HEK293 (cell line): ENCODE measurements around the gene FAH.

Experiments
- CTCF ChIP-seq: fragments of 450-650 bp; formaldehyde crosslinking; IDR thresholded peaks from 2 replicates; pipeline ENCODE4 v1.5.1; 2016; ENCODE audit warnings: missing biosample characterization, missing genetic modification characterization
- SCRT1 ChIP-seq: fragments of 450-650 bp; formaldehyde crosslinking; IDR thresholded peaks from 2 replicates; pipeline ENCODE4 v1.5.1; 2016; ENCODE audit warnings: missing biosample characterization, missing genetic modification characterization, borderline replicate concordance
- YY1 ChIP-seq: fragments of 450-650 bp; formaldehyde crosslinking; IDR thresholded peaks from 2 replicates; pipeline ENCODE4 v1.5.1; 2018; ENCODE audit warnings: missing biosample characterization, missing genetic modification characterization
- ZBTB49 ChIP-seq: fragments of 450-650 bp; formaldehyde crosslinking; IDR thresholded peaks from 2 replicates; pipeline ENCODE4 v1.5.1; 2016; ENCODE audit warnings: missing biosample characterization, missing genetic modification characterization, low read depth
- ZBTB8A ChIP-seq: fragments of 450-650 bp; formaldehyde crosslinking; IDR thresholded peaks from 2 replicates; pipeline ENCODE4 v1.5.1; 2016; ENCODE audit warnings: missing biosample characterization, missing genetic modification characterization
- ZFP69B ChIP-seq: fragments of 450-650 bp; formaldehyde crosslinking; IDR thresholded peaks from 2 replicates; pipeline ENCODE4 v1.5.1; 2016; ENCODE audit warnings: missing biosample characterization, missing genetic modification characterization
- ZNF138 ChIP-seq: fragments of 450-650 bp; formaldehyde crosslinking; IDR thresholded peaks from 2 replicates; pipeline ENCODE4 v1.5.1; 2016; ENCODE audit warnings: missing biosample characterization, missing genetic modification characterization, borderline replicate concordance
- ZNF248 ChIP-seq: fragments of 450-650 bp; formaldehyde crosslinking; IDR thresholded peaks from 2 replicates; pipeline ENCODE4 v1.5.1; 2017; ENCODE audit warnings: missing biosample characterization, missing genetic modification characterization
- ZNF274 ChIP-seq, 2 experiments: fragments of 200-500 bp in 1 of 2; fragments of 450-650 bp in 1 of 2; sonication (Bioruptor generic) in 1 of 2; formaldehyde crosslinking in 1 of 2; IDR thresholded peaks; 2 replicates each; pipeline versions ENCODE4 v1.5.1 to v1.6.1; 2014 to 2016; ENCODE audit warnings: borderline replicate concordance in 1 of 2, inconsistent platforms in 1 of 2, low read length in 1 of 2, missing biosample characterization in 1 of 2, missing genetic modification characterization in 1 of 2
- ZNF610 ChIP-seq: fragments of 450-650 bp; formaldehyde crosslinking; IDR thresholded peaks from 2 replicates; pipeline ENCODE4 v1.5.1; 2016; ENCODE audit warnings: missing biosample characterization, missing genetic modification characterization, borderline replicate concordance
- ZNF629 ChIP-seq: fragments of 450-650 bp; formaldehyde crosslinking; IDR thresholded peaks from 2 replicates; pipeline ENCODE4 v1.5.1; 2017; ENCODE audit warnings: missing biosample characterization, missing genetic modification characterization

- TF ChIP-seq ZNF610 (tag by site-specific recombination) = no peak
- TF ChIP-seq CTCF (tag by site-specific recombination) = no peak
- no peak for TF ChIP-seq ZBTB49 (tag by site-specific recombination)
- TF ChIP-seq ZNF629 (tag by site-specific recombination) = no peak
- no peak for TF ChIP-seq YY1 (tag by site-specific recombination)
- TF ChIP-seq ZBTB8A (tag by site-specific recombination) = no peak
- TF ChIP-seq SCRT1 (tag by site-specific recombination) = no peak
- TF ChIP-seq ZNF274 (IDR thresholded peaks at IDR 0.05; ENCODE audit: low read length) = no peak
- TF ChIP-seq ZNF274 (tag by site-specific recombination; IDR thresholded peaks at IDR 0.05; ENCODE audit: borderline replicate concordance) = no peak
- no peak for TF ChIP-seq ZFP69B (tag by site-specific recombination)
- no peak for TF ChIP-seq ZNF248
- TF ChIP-seq ZNF138 (tag by site-specific recombination) = no peak
Measured at GRCh38 chr15:80191897-80192595, 39.2 kb downstream of the FAH start.
